ENCODE data around the gene MVK.

Gene MVK

GRCh38 chr12:109598428-109598854, 24.8 kb downstream of the MVK start:
- no peak overlapping the region for H3K9ac ChIP-seq (ENCODE audit: low read length)
- no peaks in the 10 kb centered on the region for H3K9me3 ChIP-seq (ENCODE audit: insufficient read depth, low read length)
- H2AFZ ChIP-seq (ENCODE audit: low read depth, low read length, severe bottlenecking): no peak overlapping the region
- H3K9me2 ChIP-seq (replicated peaks; ENCODE audit: insufficient read depth, low read length): no peaks in the 10 kb centered on the region
- H3F3A ChIP-seq (ENCODE audit: insufficient read depth): no peaks in the 10 kb centered on the region
- H3K79me2 ChIP-seq (ENCODE audit: insufficient read depth, low read length): no peaks in the 10 kb centered on the region
- H3K36me3 ChIP-seq (ENCODE audit: low read length): no peaks in the 10 kb centered on the region
- no peak overlapping the region for H3K27ac ChIP-seq (ENCODE audit: low read depth, low read length)
- H3K4me2 ChIP-seq (ENCODE audit: low read depth, low read length, poor library complexity, severe bottlenecking): no peak overlapping the region
- no peaks in the 10 kb centered on the region for H4K20me1 ChIP-seq (ENCODE audit: low read depth, low read length)
- no peak for TF ChIP-seq CTCF (IDR thresholded peaks at IDR 0.05; ENCODE audit: insufficient read depth, low read length, poor library complexity, severe bottlenecking)
- no peak for TF ChIP-seq EZH2phosphoT487 (conservative IDR thresholded peaks at IDR 0.05; ENCODE audit: low read length)
- H3K4me3 ChIP-seq (ENCODE audit: insufficient read depth, low read length, poor library complexity, severe bottlenecking): no peak overlapping the region
- H3K27me3 ChIP-seq (ENCODE audit: low read length): no peaks in the 10 kb centered on the region

- Histone ChIP-seq H4K20me1 (ENCODE audit: low read depth, low read length) (no peaks in the 10 kb centered on the region), H2AFZ (ENCODE audit: low read depth, low read length, severe bottlenecking) (no peak overlapping the region), H3K9me3 (ENCODE audit: insufficient read depth, low read length) (no peaks in the 10 kb centered on the region), H3F3A (ENCODE audit: insufficient read depth) (no peaks in the 10 kb centered on the region), H3K9ac (ENCODE audit: low read length) (no peak overlapping the region), H3K27me3 (ENCODE audit: low read length) (no peaks in the 10 kb centered on the region), H3K27ac (ENCODE audit: low read depth, low read length) (no peak overlapping the region), H3K4me3 (ENCODE audit: insufficient read depth, low read length, poor library complexity, severe bottlenecking) (no peak overlapping the region), H3K79me2 (ENCODE audit: insufficient read depth, low read length) (no peaks in the 10 kb centered on the region), H3K9me2 (replicated peaks; ENCODE audit: insufficient read depth, low read length) (no peaks in the 10 kb centered on the region), H3K4me2 (ENCODE audit: low read depth, low read length, poor library complexity, severe bottlenecking) (no peak overlapping the region), H3K36me3 (ENCODE audit: low read length) (no peaks in the 10 kb centered on the region)
- TF ChIP-seq CTCF (IDR thresholded peaks at IDR 0.05; ENCODE audit: insufficient read depth, low read length, poor library complexity, severe bottlenecking) (no peak), EZH2phosphoT487 (conservative IDR thresholded peaks at IDR 0.05; ENCODE audit: low read length) (no peak)
These were observed 25.5 kb downstream of the MVK start for GRCh38 chr12:109599087-109599486.

- no peak overlapping the region for H3K4me3 ChIP-seq (ENCODE audit: insufficient read depth, low read length, poor library complexity, severe bottlenecking)
- no peaks in the 10 kb centered on the region for H3K36me3 ChIP-seq (ENCODE audit: low read length)
- no peaks in the 10 kb centered on the region for H3F3A ChIP-seq (ENCODE audit: insufficient read depth)
- no peaks in the 10 kb centered on the region for H3K9me2 ChIP-seq (replicated peaks; ENCODE audit: insufficient read depth, low read length)
- no peak overlapping the region for H3K9ac ChIP-seq (ENCODE audit: low read length)
- H3K9me3 ChIP-seq (ENCODE audit: insufficient read depth, low read length): no peaks in the 10 kb centered on the region
- no peak overlapping the region for H2AFZ ChIP-seq (ENCODE audit: low read depth, low read length, severe bottlenecking)
- TF ChIP-seq EZH2phosphoT487 (conservative IDR thresholded peaks at IDR 0.05; ENCODE audit: low read length) (no peak), CTCF (IDR thresholded peaks at IDR 0.05; ENCODE audit: insufficient read depth, low read length, poor library complexity, severe bottlenecking) (no peak)
- no peak overlapping the region for H3K4me2 ChIP-seq (ENCODE audit: low read depth, low read length, poor library complexity, severe bottlenecking)
- H4K20me1 ChIP-seq (ENCODE audit: low read depth, low read length): no peaks in the 10 kb centered on the region
- H3K27me3 ChIP-seq (ENCODE audit: low read length): no peaks in the 10 kb centered on the region
- no peak overlapping the region for H3K27ac ChIP-seq (ENCODE audit: low read depth, low read length)
- H3K79me2 ChIP-seq (ENCODE audit: insufficient read depth, low read length): no peaks in the 10 kb centered on the region
These were observed 26.9 kb downstream of the MVK start for GRCh38 chr12:109600481-109600880.
